Measurements from ENCODE around the gene TSHZ2.
"Not testable (repeated sequence)": the region's sequence is repeated elsewhere in the genome, so short reads cannot be mapped to it uniquely, and the experiment has no call there.

TSHZ2 gene

GRCh38 chr20:53513168-53513488 is 541.0 kb downstream of the TSHZ2 start:
- DNase-seq (ENCODE audit: low spot score): no peak

GRCh38 chr20:53513489-53514298 is 541.5 kb downstream of the TSHZ2 start:
- DNase-seq (ENCODE audit: low spot score): no peak

GRCh38 chr20:53515749-53516148 is 543.6 kb downstream of the TSHZ2 start:
- DNase-seq (ENCODE audit: low spot score): no peak

GRCh38 chr20:53517146-53517545 is 545.0 kb downstream of the TSHZ2 start:
- DNase-seq (ENCODE audit: low spot score): no peak

GRCh38 chr20:53521421-53521820 is 549.3 kb downstream of the TSHZ2 start:
- DNase-seq (ENCODE audit: low spot score): not testable (repeated sequence)

- DNase-seq (ENCODE audit: low spot score): no peak
Measured at GRCh38 chr20:53522026-53522425, 549.9 kb downstream of the TSHZ2 start.

GRCh38 chr20:53522696-53523095 is 550.5 kb downstream of the TSHZ2 start:
- no peak for DNase-seq (ENCODE audit: low spot score)

- not testable (repeated sequence) for DNase-seq (ENCODE audit: low spot score)
Measured at GRCh38 chr20:53523615-53524014, 551.5 kb downstream of the TSHZ2 start.

- no peak for DNase-seq (ENCODE audit: low spot score)
Measured at GRCh38 chr20:53524589-53525312, 552.6 kb downstream of the TSHZ2 start.

GRCh38 chr20:53527196-53527595 is 555.0 kb downstream of the TSHZ2 start:
- DNase-seq (ENCODE audit: low spot score): no peak

GRCh38 chr20:53529658-53530057 is 557.5 kb downstream of the TSHZ2 start:
- no peak for DNase-seq (ENCODE audit: low spot score)

- DNase-seq (ENCODE audit: low spot score): no peak
Measured at GRCh38 chr20:53530440-53530839, 558.3 kb downstream of the TSHZ2 start.

- DNase-seq (ENCODE audit: low spot score): not testable (repeated sequence)
Measured at GRCh38 chr20:53532654-53533312, 560.6 kb downstream of the TSHZ2 start.

GRCh38 chr20:53533500-53533899 is 561.3 kb downstream of the TSHZ2 start:
- no peak for DNase-seq (ENCODE audit: low spot score)

- DNase-seq (ENCODE audit: low spot score): no peak
Measured at GRCh38 chr20:53534037-53534436, 561.9 kb downstream of the TSHZ2 start.

- DNase-seq (ENCODE audit: low spot score): no peak
Measured at GRCh38 chr20:53535878-53536277, 563.7 kb downstream of the TSHZ2 start.

GRCh38 chr20:53536382-53536781 is 564.2 kb downstream of the TSHZ2 start:
- not testable (repeated sequence) for DNase-seq (ENCODE audit: low spot score)

- no peak for DNase-seq (ENCODE audit: low spot score)
Measured at GRCh38 chr20:53539516-53539915, 567.4 kb downstream of the TSHZ2 start.

Data from kidney capillary endothelial cell (primary cell).